Cerebellar cortex (tissue), 1 donor: ENCODE measurements around the gene KRT12.
"Not testable (repeated sequence)": the region's sequence is repeated elsewhere in the genome, so short reads cannot be mapped to it uniquely, and the experiment has no call there.

ENCODE experiments used
- DNase-seq: peaks from one replicate; pipeline ENCODE4 v3.0.0-alpha.2; 2015; ENCODE audit warnings: low spot score

KRT12 gene

GRCh38 chr17:40883626-40884334 lies 16.8 kb upstream of the KRT12 start:
- no peak for DNase-seq

GRCh38 chr17:40883031-40883430 lies 16.0 kb upstream of the KRT12 start:
- DNase-seq: no peak

GRCh38 chr17:40879026-40879425 lies 12.0 kb upstream of the KRT12 start:
- DNase-seq: no peak

GRCh38 chr17:40878044-40878443 lies 11.0 kb upstream of the KRT12 start:
- no peak for DNase-seq

- DNase-seq: no peak
These were observed 6.8 kb upstream of the KRT12 start for GRCh38 chr17:40873801-40874200.

- no peak for DNase-seq
These were observed 6.2 kb upstream of the KRT12 start for GRCh38 chr17:40873255-40873654.

- DNase-seq: no peak
These were observed 5.4 kb upstream of the KRT12 start for GRCh38 chr17:40872416-40872815.

GRCh38 chr17:40871316-40871715 lies 4.3 kb upstream of the KRT12 start:
- no peak for DNase-seq

GRCh38 chr17:40870136-40870535 lies 3.1 kb upstream of the KRT12 start:
- no peak for DNase-seq

- DNase-seq: no peak
These were observed 2.2 kb downstream of the KRT12 start for GRCh38 chr17:40864661-40865390.

GRCh38 chr17:40862985-40863733 lies 3.9 kb downstream of the KRT12 start:
- DNase-seq: no peak

GRCh38 chr17:40859536-40859935 lies 7.5 kb downstream of the KRT12 start:
- DNase-seq: no peak

GRCh38 chr17:40858667-40859066 lies 8.4 kb downstream of the KRT12 start:
- DNase-seq: not testable (repeated sequence)

- DNase-seq: no peak
These were observed 9.5 kb downstream of the KRT12 start for GRCh38 chr17:40857535-40857934.

GRCh38 chr17:40854175-40854814 lies 12.7 kb downstream of the KRT12 start:
- no peak for DNase-seq

GRCh38 chr17:40852364-40852763 lies 14.7 kb downstream of the KRT12 start:
- no peak for DNase-seq

GRCh38 chr17:40850293-40850972 lies 16.6 kb downstream of the KRT12 start:
- no peak for DNase-seq

- no peak for DNase-seq
These were observed 17.3 kb downstream of the KRT12 start for GRCh38 chr17:40849723-40850122.

- DNase-seq: no peak
These were observed 18.3 kb downstream of the KRT12 start for GRCh38 chr17:40848583-40849235.

- DNase-seq: no peak
These were observed 20.4 kb downstream of the KRT12 start for GRCh38 chr17:40846515-40847144.

- no peak for DNase-seq
These were observed 22.3 kb downstream of the KRT12 start for GRCh38 chr17:40844671-40845107.
